Suppressor macrophage treated with lipopolysaccharide for 4 hours (primary cell): ENCODE data around the gene ULK2.
A peak's percentile ranks its signal among the peaks of the same experiment; 100 is the strongest.

Source experiments
- DNase-seq: peaks from one replicate; pipeline ENCODE4 v3.0.0-alpha.2; 2020

ULK2 gene

DNA sequence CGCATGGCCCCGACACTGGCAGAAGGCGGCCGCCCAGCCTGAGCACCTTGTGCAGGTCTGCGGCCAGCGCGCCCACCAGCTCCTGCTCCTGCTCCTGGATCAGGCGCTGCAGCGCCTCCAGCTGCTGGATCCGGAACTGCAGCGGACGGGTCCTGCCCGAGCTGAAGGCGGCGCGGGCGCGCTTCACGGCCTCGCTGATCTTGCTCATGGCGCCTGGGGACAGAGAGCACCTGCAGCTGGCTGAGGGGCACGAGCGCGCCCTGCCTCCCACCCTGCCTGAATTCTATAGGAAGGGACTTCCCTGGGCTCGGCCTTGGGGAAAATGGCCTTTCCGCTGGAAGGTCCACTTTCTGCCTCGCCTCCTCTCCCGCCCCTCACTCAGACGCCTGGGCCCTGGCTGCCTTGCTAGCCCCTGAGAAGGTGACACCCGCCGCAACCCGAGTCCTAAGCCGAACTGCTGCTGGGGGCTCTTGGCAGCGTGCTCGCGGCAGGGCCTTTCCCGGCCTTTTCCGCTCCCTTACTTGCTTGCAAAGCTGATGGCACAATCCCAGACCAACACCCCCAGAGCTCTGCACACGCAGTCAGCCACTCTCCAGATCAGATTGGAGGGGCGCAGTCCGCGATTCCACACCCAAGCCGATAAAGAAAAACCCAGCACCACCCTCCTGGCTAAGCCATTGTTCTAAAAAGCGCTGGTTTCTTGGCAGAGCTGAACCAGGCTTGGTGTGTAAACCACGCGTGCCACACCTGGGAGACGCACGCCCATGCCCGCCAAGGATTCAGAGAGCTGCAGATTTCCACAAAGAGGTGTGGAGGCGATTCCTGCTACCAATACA, 122.6 kb downstream of the ULK2 start:
- DNase-seq = peak; percentile 87

DNA sequence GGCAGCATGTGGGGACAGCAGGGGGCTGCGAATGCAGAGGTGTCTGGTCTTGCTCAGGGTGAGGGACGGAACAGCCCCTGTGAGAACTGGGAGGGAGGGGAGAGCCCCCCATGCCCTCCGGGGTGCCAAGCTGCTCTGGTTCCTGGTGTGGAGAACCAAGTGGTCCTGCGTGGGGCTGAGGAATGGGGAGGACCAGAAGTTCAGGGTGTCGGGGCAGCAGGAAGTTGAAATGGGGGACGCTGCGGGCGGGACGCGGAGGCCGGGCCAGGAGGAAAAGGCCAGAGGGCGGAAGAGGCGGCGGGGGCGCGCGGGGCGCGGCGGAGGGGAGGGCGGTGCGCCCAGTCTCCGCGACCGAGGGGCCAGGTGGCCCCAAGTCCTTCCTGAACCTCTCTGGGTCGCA, 123.2 kb downstream of the ULK2 start:
- DNase-seq = no peak

DNA sequence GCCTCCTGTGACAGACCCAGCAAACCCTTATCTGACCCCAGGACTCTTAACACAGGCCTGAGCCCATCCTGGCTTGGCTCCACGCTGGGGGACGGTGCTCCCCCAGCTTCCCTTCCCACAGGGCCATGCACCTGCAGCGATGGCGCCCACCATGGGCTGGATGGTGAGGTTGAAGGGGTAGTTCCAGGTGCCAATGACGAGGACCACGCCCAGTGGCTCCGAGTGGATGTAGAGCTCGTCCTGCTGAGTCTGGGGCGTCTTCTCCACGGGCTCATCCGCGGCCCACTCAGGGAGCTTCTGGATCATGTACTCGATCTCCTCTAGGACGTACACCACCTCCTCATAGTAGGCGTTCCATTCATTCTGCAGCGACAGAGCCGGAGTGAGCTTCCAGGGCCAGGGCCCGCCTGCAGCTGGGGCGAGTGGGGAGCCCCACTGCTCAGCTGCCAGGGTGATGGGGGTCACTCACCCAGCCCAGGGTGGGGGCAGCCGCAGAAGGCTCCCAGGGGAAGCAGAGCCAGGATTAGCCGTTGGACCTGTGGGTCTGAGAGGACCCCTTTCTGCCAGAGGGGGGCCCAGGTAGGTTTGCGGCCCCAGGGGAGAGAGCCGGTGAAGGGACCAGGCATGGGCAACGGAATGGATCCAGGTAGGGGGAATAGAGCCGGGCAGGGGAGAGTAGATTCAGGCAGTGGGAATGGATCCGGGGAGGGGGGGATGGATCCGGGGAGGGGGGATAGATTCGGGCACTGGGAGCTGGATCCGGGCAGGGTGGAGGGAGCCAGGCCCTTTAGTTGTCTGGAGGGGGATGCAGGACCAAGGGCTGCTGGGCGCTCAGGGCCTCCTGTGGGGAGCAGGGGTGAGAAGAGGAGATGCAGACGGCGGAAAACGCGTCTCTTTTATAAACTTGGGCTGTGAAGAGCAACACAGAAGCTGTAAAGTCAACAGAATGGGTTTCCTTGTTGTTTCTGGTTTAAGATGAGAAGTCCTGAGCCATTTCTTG, 124.3 kb downstream of the ULK2 start:
- DNase-seq = no peak

DNA sequence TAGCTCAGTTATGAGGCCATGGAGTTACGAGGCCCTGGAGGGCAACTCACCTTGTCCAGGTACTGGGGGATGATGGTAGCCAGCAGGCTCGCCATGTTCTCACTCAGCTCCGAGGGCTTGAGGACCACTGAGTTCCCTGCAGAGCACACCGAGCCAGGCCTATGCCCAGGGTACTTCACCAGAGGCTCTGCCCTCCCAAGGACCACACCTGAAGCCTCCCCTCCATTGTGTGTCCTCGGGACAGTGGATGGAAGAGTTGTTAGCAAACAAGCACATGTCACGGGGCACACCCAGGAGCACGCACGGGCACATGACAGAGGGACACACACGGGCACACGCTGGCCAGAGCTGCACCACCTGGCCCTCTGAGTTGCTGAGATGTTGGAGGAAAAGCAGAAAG, 125.2 kb downstream of the ULK2 start:
- no peak for DNase-seq

DNA sequence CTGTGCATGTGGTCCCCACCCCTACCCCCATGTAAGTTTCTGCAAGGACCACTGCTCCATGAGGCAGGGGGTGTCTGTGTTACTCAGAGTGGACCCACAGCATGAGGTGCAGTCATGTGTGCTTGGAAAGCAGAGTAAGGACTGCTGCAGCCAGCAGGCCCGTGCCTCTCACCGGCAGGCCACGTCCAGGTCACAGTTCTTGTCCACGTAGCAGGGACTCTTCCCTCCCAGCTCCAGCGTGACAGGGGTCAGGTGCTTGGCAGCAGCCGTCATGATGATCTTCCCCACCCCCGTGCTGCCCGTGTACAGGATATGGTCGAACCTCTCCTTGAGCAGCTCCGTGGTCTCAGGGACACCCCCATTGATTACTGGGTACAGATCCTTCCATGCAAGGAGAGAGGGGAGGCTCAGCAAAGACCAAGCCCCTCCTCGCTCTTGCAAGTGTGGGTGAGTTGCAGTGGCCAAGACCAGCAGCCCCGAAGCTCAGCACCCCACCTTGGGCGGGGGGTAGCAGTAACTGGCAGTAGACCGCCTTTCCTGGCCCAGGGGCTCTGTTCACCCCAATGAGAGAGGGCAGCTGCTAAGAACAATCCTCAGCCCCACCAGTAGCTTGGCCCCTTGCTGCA, 125.8 kb downstream of the ULK2 start:
- no peak for DNase-seq

DNA sequence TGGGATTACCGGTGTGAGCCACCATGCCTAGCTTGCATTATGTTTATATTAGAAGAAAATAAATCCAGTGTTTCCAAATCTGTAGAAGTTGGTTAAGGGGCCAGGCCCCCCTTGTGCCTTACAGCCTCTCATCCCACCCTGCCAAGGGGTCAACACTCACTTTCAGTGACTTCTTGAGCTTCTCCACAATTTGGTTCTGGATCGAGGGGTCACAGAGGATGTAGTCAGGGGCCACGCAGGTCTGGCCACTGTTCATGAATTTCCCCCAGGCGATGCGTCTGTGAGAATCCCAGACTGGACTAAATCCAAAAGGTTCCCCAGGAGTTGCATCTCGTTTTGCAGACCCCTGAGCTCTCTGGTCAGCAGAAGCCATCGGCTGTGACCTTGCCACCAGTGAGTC, 126.8 kb downstream of the ULK2 start:
- no peak for DNase-seq

DNA sequence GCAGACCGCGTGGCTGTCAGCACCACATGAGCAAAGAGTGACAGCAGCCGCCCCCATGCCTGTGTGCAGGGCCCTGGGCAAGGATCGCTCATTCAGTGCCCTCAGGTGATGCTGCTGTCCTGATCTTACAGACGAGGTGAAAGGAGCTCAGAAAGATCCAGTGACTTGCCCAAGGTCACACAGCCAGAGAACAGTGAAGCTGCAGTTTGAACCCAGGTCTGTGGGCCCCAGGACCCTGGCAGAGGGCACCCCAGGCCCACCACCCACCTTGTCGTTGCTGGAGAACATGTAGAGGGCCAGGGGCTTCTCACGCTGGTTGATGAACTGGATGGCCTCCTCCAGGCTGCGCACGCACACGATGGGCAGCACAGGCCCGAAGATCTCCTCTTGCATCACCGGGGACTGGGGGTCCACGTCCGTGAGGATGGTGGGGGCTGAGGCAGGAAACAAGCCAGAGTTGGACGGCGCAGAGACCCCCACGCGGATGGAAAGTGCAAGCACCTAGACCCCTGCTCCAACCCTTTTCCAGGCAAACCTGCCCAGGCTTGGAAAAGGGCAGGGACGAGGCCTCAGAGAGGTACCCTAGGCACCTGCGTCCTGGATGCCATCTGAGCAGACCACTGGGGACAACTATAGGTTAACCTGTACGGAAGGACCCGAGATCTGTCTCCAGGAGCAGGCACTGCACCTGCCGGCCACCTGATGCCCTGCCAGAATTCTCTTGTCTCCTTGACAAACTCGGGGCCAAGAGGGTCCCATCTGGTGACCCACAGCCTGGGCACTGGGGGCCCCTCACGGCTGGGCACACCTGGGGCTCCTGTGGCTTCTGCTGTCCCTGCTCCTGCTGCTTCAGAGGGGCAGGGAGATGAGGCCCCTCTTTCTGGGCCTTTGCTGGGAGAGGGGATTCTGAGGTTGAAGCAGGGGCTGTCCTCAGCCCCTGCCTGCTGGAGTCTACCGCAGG, 128.2 kb downstream of the ULK2 start:
- no peak for DNase-seq

DNA sequence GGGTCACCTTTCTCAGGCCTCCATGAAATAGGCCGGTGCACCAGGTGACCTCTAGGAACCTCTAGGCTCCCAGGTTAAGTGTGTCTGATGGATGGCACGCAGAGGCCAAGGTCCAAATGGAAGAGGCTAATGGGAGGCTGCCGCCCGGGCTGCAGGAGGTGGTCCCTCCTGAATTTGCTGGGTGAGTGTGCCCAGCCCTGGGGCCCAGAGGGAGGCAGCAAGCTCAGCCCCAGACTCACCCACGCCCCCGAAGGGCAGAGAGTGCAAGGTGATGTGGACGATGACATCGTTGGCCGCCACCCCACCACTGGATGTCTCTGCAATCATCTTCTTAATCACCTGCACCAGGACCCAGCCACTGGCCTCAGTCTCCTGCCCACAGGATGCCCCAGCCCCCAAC, 129.0 kb downstream of the ULK2 start:
- no peak for DNase-seq

DNA sequence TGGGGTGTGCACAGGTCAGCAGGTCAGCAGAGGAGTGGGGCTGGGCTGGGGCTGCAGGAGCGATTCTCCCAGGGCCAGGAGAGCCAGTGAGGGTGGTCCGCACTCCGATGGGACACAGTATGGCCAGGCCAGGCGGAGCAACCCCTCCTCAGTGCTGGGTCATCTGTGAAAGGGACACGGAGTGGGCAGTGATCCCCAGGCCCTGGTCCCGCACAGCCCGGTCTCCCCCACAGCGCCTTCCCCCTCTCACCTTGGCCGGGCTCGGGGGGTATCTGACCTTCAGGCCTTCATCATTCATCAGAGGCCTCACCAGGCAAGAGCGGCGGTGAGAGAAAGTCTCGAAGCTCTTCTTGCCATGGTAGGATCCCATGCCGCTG, 129.7 kb downstream of the ULK2 start:
- no peak for DNase-seq

DNA sequence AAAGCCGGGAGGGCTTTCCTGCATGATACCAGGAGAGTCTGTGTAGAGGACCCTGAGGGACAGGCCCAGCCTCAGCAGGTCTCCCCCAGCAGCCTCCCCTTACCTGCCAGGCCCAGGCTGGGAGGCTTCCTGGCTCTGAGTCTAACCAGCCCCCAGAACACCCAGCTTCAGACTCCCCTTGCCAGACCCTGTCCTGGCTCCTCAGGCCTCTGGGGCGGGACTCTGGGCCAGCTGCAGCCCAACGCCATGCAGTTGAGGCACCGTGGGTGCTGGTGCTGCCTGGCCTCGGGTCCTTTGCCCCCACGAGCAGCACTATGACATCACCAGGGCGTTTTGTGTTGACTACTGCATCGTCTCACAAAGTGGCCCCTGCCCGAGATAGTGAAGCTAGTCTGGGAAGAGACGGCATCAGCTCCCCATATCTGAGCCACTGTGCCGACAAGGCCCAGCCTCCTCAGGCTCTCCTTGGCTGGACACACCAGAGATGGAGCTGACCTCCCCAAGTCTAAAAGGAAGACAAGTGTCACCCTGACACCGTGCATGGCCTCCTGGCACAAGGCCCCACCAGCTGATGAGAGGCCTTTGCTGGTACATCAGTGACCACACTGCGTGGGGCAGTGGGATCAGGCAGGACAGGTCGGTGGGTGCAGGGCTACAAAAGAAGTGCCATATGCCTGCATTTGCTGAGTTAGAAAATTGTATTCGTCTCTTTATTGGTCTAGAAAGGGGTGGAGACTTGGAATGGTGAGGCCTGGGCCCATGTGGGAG, 130.2 kb downstream of the ULK2 start:
- DNase-seq = no peak

DNA sequence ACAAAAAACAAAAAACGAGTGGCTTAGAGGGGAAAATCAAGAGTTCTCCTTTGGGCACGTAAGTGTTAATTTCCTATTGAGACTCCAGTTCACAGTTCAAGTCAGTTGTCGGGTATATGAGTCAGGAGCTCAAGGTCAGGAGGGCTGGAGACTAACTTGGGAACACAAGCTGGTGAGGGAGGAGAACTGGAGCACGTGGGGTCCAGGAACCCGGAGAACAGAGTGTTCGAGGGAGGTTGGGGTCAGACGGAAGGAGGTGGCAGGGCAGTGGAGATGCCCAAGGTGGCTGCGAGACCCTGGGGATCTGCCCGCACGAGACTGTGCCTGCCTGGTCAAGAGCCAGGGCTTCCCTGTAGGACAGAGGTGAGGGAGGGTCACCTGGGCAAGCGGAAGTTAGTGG, 131.7 kb downstream of the ULK2 start:
- no peak for DNase-seq

DNA sequence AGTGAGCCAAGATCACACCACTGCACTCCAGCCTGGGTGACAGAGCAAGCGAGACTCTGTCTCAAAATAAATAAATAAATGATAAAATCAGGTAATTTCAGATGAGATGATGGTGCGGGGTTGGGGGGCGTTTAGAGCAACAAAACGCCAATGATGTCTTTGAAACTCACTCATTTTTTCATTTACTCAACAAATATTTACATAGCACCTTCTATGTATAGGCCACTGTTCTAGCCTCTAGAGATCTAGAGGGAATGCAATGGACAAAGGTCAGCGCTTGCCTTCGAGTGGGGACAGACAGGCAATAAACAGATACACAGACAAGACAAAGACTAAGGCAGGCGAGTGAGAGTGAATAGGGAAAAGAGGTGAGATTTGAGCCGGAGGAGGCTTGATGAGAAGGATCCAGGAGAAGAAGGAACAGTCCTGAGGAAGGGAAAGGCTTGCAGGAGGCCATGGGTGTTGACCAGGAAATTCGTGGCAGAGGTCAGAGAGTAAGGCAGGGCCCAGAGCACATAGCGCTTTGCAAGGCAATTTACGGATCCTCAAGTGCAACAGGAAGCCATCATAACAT, 133.7 kb downstream of the ULK2 start:
- DNase-seq = no peak

DNA sequence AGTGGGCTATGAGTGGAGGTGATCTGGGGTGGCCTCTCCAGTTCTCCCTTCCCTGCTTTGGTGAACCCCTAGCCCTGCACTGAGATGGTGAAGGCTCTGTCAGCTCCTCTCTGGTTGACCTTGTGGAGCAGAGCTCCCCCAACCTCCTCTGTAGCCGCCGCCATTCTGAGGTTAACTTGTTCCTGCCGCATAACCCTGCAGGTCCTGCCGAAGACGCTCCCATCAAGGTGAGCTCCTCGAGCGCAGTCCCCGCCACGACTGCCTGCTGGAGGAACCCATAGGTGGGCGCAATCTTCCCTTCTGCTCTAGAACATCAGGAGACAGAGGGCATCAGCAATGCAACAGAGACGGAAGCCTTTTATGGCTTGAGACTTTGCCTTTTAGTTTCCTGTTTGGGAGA, 136.1 kb downstream of the ULK2 start:
- DNase-seq = no peak

DNA sequence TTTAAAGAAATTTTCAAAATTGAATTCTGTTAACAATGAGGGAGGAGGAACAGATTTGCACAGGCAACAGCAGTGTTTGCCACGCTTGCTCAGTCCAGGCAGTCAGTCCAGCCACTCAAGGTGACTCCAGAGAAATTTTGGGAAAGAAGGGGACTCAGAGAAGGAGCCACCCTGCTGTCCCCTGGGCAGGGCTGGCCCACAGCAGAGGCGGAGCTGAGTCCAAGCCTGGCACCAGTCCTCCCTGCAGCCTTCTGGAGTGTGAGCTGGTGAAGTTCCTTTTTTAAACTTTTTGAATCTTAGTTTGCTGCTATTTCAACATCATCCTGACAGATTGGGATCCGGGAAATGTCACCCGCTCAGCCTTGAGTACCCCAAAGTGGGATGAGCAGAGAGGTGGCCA, 136.9 kb downstream of the ULK2 start:
- DNase-seq = peak; percentile 47

DNA sequence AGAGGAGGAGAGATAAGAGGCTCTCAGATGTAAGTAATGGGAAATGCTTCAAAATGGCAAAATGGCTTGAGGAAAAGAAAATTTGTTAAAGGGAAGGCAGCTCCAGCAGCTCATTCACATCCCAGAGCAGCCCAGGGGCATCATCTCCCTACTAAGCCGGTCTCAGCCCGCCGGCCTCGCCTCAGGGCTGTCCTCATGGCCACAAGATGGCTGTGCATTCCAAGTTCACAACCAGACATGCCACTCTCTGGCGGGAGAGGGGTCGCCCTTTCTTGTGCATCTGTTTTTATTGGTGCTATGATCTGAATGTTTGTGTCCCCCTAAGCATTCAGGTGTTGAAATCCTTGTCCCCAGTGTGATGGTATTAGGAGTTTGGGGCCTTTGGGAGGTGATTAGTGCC, 137.8 kb downstream of the ULK2 start:
- no peak for DNase-seq

DNA sequence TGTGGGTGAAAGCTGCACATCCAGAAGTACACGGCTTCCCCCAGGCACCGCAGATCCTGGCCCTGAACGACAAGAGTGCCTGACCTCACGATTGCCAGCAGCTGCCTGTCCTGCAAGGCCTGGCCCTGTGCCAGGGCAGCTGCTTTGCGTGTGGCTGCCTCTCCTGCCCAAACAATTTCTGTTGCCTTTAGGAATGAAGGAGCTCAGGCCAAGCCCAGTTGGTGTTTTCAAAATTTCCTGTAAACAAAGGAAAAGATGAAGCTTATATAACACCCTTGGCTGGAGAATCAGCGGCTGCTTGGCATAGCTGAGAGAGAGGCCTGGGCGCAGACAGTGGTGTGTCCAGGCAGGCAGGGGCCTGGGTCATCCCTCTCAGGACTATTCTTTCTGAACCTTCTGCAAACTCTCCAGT, 139.6 kb downstream of the ULK2 start:
- DNase-seq = peak; percentile 72

DNA sequence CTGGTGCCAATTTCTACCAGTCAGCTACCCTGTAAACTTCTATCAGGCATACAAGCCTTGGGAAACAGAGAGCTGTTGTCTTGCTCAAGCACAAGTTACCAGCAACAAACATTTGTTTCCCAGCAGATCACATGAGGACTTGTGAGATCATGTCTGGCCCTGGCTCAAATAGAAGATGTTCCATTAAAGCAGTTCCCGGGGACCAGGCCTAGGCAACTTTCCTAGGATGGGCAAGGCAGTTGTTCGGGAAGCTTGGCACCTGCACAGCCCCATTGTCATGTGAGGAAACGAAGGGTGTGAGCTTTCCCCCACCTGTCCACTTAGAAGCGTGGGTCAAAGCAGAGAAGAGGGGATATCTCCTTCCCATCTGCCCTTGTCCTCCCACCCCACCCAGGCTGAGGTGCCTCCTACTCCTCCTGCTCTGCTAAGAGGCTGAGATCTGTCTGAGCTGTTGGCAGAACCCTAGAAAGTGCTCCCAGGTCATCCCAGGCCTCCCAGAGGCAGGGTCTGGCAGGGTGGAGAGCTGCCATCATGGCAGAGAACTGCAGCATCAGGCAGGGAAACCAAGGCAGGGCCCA, 140.1 kb downstream of the ULK2 start:
- peak; percentile 82 for DNase-seq

DNA sequence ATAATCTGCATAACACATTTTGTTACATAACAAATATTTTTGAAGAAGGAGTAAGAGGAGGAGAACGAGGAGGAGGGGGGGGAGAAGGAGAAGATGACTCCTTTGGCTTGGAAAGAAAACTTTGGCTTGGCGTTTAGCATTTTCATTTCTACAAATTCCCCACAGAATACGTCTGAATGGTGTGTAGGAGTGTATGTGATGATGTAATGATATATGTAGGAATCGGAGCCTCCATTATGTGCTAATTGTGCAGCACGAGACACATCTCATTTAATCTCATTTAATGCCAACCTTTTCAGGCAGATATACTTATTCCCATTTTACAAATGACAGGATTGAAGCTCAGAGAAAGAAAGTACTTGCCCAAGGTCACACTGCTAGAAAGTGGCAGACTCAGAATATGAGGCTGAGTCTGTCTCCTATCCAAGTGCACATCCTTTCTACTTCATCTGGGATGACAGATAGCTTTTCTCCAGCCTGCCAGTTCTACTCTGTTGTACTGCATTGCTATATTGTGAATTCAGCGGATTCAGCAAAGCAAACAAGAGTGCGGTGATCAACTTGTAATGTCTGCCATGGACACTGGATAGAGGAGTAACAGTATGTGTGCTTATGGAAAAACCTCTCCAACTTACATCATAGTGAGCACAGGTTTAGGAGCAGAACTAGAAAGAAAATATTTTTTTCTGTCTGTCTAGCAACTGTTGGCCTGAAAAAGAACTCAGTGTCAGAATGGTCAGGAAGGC, 140.9 kb downstream of the ULK2 start:
- peak; percentile 61 for DNase-seq

DNA sequence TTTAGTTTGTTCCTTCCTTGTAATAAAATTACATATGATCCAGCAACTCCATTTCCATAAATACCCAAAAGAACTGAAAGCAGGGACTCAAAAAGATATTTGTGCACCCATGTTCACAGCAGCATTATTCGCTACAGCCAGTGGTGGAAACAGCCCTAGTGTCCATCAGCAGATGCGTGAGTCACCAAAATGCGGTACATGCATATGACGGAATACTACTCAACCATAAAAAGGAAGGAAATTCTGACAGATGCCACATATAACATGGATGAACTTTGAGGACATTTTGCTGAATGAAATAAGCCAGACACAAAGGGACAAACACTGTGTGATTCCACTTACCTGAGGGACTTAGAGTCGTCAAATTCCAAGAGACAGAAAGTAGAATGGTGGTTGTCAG, 142.2 kb downstream of the ULK2 start:
- DNase-seq = peak; percentile 90
